COR-L47 (cell line): ENCODE measurements around the gene IFI30.

ENCODE experiments used
- DNase-seq: peaks from one replicate; lab custom pipeline; 2025; lab: John Stamatoyannopoulos, UW

The IFI30 gene

DNA sequence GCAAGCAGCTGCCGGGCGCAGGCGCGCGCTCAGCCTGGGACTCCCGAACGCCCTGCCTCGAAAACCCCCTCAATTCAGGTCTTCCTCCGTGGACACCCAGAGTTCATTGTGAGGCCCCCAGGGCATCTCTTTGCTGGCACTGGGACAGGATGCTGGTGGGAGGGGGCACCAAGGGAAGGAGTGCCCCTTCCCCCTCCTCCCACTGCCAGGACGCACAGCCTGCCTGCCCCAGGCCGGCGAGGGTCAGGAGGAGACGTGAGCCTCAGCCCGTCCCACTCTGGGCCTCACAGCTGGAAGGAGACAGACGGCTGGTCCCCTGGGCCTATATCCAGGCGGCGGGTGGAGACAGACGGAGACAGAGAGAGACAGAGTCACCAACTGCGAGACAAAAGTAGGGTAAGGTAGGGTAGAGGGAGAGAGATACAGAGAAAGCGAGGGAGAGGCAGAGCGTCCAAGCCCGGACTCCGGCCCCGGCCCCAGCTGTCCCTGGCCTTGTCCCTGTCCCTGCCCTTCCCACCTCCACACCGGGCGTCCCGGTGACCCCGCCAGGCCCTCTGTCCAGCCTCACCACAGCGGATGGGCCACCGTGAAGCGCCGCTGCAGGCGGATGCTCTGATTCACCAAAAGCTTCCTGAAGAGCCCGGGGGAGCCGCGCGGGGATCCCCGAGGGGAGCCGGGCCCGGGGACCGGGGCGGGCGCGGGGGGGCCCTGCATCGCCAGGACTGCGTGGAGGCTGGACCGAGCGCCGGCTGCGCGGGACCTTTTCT lies 52.3 kb downstream of the IFI30 start, which contains the start of gene PDE4C:
Gene PDE4C (minus strand): TSS at position 737 of the 767 bp plus-strand sequence. CDS start 23 bp downstream, at position 714.
- DNase-seq = no peak

DNA sequence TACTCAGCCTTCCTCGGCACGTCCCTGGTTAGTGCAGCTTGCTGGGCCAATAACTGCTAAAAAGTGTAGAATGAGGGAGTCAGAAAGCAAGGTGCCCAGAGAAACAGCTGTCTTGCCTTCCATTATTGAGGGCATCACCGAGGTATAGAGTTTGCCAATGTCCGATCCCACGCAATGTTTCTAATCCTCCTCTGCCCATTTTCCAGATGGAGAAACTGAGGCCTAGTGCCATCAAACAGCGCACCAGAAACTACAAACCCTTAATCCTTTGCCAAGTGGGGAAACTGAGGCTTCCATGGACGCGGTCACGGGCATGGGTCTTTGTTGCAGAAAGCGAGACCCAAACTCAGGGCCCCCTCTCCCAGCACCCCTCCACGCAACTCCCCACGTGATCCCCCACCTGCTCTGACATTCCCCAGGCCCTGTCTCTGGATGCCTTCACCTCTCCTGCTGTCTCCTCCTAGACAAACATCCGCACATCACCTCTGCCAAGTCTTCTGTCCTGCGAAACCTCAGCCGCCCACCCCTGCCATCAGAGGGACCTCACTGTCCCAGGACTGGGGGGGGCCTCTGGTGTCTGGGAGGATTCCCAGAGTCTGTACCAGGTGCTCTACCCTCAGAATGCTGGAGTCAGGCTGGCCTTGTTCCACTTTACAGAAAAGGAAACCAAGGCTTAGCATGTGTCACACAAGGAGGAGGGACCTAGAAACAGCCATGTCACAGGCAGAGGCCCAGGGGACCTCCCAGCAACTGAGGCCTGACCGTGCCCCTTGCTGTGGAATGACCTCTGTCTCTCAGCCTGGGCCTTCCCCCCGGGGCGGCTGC lies 53.6 kb downstream of the IFI30 start:
- no peak for DNase-seq
